SU-DHL-6 (cell line): ENCODE data around the gene GRIN2A.

Experiments
- H2AFZ ChIP-seq: fragments of 200-600 bp; sonication (generic); 2 replicates; pipeline ENCODE4 v1.6.1; 2014; ENCODE audit warnings: low read depth, mild to moderate bottlenecking, moderate library complexity, mixed read lengths, antibody characterized with exemption, low read length; ENCODE audit not compliant: severe bottlenecking
- H3F3A ChIP-seq: fragments of 200-600 bp; shearing (Covaris generic); 2 replicates; pipeline ENCODE4 v1.6.0; 2016; ENCODE audit warnings: antibody characterized with exemption, mild to moderate bottlenecking; ENCODE audit not compliant: insufficient read depth
- H3K27ac ChIP-seq: fragments of 200-600 bp; sonication (generic); 2 replicates; pipeline ENCODE4 v1.5.1; 2016; ENCODE audit warnings: low read depth, mild to moderate bottlenecking, low read length, moderate library complexity, mixed read lengths
- H3K27me3 ChIP-seq: fragments of 200-600 bp; sonication (generic), shearing (Covaris generic); 2 replicates; pipeline ENCODE4 v1.6.0; 2014; ENCODE audit warnings: mild to moderate bottlenecking, low read length
- H3K36me3 ChIP-seq: fragments of 200-600 bp; sonication (generic); 2 replicates; pipeline ENCODE4 v1.6.1; 2014; ENCODE audit warnings: mild to moderate bottlenecking, low read length, mixed read lengths
- H3K4me2 ChIP-seq: fragments of 300-600, 200-600 bp; shearing (Covaris generic), sonication (generic); 2 replicates; pipeline ENCODE4 v1.6.0; 2014; ENCODE audit warnings: low read length, low read depth, mild to moderate bottlenecking; ENCODE audit not compliant: poor library complexity, severe bottlenecking
- H3K4me3 ChIP-seq: fragments of 200-600 bp; sonication (generic); 2 replicates; pipeline ENCODE4 v1.5.1; 2014; ENCODE audit warnings: antibody characterized with exemption, low read length, mild to moderate bottlenecking, mixed read lengths; ENCODE audit not compliant: insufficient read depth, poor library complexity, severe bottlenecking
- H3K79me2 ChIP-seq: fragments of 200-600 bp; sonication (generic); 2 replicates; pipeline ENCODE4 v1.6.1; 2014; ENCODE audit warnings: mild to moderate bottlenecking, low read length, moderate library complexity; ENCODE audit not compliant: insufficient read depth
- H3K9ac ChIP-seq: fragments of 200-600 bp; sonication (generic); 2 replicates; pipeline ENCODE4 v1.7.0; 2014; ENCODE audit warnings: mild to moderate bottlenecking, low read length
- H3K9me2 ChIP-seq: fragments of 200-600 bp; sonication (generic); replicated peaks from 2 replicates; pipeline ENCODE4 v1.6.1; 2014; ENCODE audit warnings: low read length; ENCODE audit not compliant: insufficient read depth
- H3K9me3 ChIP-seq: fragments of 200-600 bp; sonication (generic); 2 replicates; pipeline ENCODE4 v1.6.1; 2014; ENCODE audit warnings: low read length, mixed read lengths; ENCODE audit not compliant: insufficient read depth
- H4K20me1 ChIP-seq: fragments of 200-600 bp; sonication (generic); 2 replicates; pipeline ENCODE4 v1.6.1; 2014; ENCODE audit warnings: low read depth, mild to moderate bottlenecking, antibody characterized with exemption, low read length, moderate library complexity, mixed read lengths
- CTCF ChIP-seq: fragments of 200-600 bp; sonication (generic); IDR thresholded peaks from one replicate; pipeline ENCODE4 v1.5.1; 2017; ENCODE audit warnings: antibody characterized with exemption, mild to moderate bottlenecking, low read length, moderate library complexity; ENCODE audit not compliant: insufficient read depth, poor library complexity, severe bottlenecking
- EZH2phosphoT487 ChIP-seq: fragments of 200-600 bp; sonication (generic), shearing (Covaris generic); conservative IDR thresholded peaks from 2 replicates; pipeline ENCODE4 v1.6.1; 2018; ENCODE audit warnings: mild to moderate bottlenecking, antibody characterized with exemption, low read length, moderate library complexity, mixed read lengths

Gene GRIN2A

GRCh38 chr16:9870962-9871361 is 311.3 kb downstream of the GRIN2A start:
- no peaks in the 10 kb centered on the region for H3F3A ChIP-seq
- no peaks in the 10 kb centered on the region for H4K20me1 ChIP-seq
- H2AFZ ChIP-seq = no peak overlapping the region
- H3K4me2 ChIP-seq = no peak overlapping the region
- H3K9me2 ChIP-seq = no peaks in the 10 kb centered on the region
- no peak overlapping the region for H3K27ac ChIP-seq
- H3K27me3 ChIP-seq = no peaks in the 10 kb centered on the region
- H3K4me3 ChIP-seq = no peak overlapping the region
- H3K79me2 ChIP-seq = no peaks in the 10 kb centered on the region
- H3K9me3 ChIP-seq = no peaks in the 10 kb centered on the region
- no peaks in the 10 kb centered on the region for H3K36me3 ChIP-seq
- H3K9ac ChIP-seq = no peak overlapping the region
- TF ChIP-seq CTCF (no peak), EZH2phosphoT487 (no peak)

- no peaks in the 10 kb centered on the region for H3K36me3 ChIP-seq
- no peaks in the 10 kb centered on the region for H3K27me3 ChIP-seq
- H4K20me1 ChIP-seq = no peaks in the 10 kb centered on the region
- no peaks in the 10 kb centered on the region for H3K9me2 ChIP-seq
- H3K27ac ChIP-seq = no peak overlapping the region
- no peak overlapping the region for H2AFZ ChIP-seq
- H3K4me3 ChIP-seq = no peak overlapping the region
- no peak overlapping the region for H3K9ac ChIP-seq
- no peaks in the 10 kb centered on the region for H3K9me3 ChIP-seq
- no peaks in the 10 kb centered on the region for H3F3A ChIP-seq
- no peak for TF ChIP-seq EZH2phosphoT487
- TF ChIP-seq CTCF = no peak
- no peaks in the 10 kb centered on the region for H3K79me2 ChIP-seq
- no peak overlapping the region for H3K4me2 ChIP-seq
These were observed 312.5 kb downstream of the GRIN2A start for GRCh38 chr16:9869776-9870175.

- no peak for TF ChIP-seq EZH2phosphoT487
- no peak for TF ChIP-seq CTCF
- H3F3A ChIP-seq = no peaks in the 10 kb centered on the region
- no peak overlapping the region for H2AFZ ChIP-seq
- H3K27ac ChIP-seq = no peak overlapping the region
- no peaks in the 10 kb centered on the region for H3K9me3 ChIP-seq
- no peak overlapping the region for H3K9ac ChIP-seq
- H3K9me2 ChIP-seq = no peaks in the 10 kb centered on the region
- no peaks in the 10 kb centered on the region for H3K27me3 ChIP-seq
- no peak overlapping the region for H3K4me2 ChIP-seq
- no peaks in the 10 kb centered on the region for H4K20me1 ChIP-seq
- H3K4me3 ChIP-seq = no peak overlapping the region
- no peaks in the 10 kb centered on the region for H3K79me2 ChIP-seq
- no peaks in the 10 kb centered on the region for H3K36me3 ChIP-seq
These were observed 313.6 kb downstream of the GRIN2A start for GRCh38 chr16:9868606-9869149.
